Stimulated activated naive CD8-positive, alpha-beta T cell treated with anti-CD3 and anti-CD28 coated beads, Interleukin-15, Interleukin-2, amounts not matched to agents 100 U/mL and 50 U/mL, for 24 hours (primary cell): Measurements from ENCODE around the gene FRMD4A.
"Not testable (repeated sequence)": the region's sequence is repeated elsewhere in the genome, so short reads cannot be mapped to it uniquely, and the experiment has no call there.

Experiments used
- ATAC-seq: fragments of 150-1000 bp; cut with Tn5 transposase; one replicate; pipeline ENCODE4 v1.10.0; 2021
- DNase-seq: peaks from one replicate; pipeline ENCODE4 v3.0.0; 2021

FRMD4A gene

GRCh38 chr10:13775786-13776775, 554.6 kb downstream of the FRMD4A start:
- DNase-seq (no peak), ATAC-seq (no peak)

DNA sequence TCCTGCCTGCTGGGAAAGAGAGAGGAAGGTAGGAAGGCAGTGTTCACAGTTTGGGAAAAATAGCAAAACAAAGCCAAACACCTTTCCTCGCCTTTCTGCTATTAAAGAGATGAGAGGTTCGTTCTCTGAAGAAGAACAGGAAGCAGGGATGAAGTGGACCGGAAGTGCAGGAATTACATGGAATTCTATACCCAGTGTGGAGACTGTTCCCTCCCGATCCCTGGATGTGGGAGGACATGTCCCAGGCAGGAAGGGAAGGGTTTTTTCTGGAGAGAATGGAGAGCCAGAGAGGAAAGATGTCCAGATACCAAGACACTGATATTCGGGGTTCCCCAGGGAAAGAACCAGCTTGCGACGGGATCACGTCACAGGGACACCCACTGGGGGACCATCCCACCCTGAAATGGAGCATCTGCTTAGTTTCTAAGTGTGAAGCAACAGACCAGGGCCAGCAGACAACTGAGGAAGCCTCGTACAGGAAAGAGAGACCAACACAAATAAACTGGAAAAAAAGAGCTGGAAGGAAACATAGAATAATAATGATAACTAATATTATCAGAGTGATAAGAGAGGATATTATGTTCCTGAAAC, 556.3 kb downstream of the FRMD4A start:
- ATAC-seq, result no peak
- DNase-seq, result no peak

DNA sequence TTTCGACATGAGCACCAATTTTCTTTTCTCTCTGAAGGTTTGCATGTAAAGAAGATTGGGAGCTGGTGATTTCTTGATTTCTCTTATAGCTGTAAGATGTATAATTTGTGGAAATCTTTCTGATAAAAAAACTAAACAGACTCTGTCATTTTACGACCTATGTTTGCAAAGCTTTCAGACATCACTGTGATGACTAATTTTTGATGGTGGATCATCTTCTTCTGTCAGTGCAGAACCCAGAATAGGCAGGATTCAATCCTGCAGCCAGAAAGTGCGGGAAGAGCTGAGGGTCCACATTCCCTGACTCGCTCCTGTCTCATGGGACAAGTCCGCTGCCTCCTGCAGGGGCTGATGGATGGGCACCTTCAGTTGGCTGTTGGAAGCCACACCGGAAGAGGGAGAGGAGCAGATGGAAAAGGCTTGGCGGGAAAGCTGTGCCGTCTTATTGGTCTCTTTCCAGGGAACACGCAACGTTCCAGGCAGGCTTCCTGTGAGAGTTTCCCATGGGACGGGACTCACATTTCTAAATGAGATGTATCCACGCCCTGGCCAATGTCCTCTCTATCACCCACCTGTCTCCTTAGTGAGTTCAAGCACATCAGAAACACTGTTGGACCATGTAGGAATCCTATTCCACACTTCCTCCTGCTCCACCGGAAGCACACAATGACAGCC, 557.1 kb downstream of the FRMD4A start:
- DNase-seq, result no peak
- ATAC-seq, result no peak

DNA sequence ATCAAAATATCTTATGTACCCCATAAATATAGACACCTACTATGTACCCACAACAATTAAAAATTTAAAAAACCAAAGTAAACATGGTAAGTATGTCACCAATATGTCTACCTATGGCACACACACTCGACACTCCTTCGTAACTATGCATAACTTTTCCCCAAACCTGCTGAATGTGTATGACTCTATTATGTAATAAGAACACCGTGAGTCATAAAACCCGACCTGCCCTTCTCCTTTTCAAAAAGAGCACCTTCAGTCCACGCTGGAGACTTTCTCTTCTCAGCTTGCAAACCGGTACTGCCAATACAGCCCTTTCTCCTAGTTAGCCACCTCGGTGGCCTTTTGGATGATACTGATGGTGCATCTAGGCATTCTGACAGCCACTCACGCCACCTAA, 557.7 kb downstream of the FRMD4A start:
- DNase-seq (no peak), ATAC-seq (no peak)

GRCh38 chr10:13771992-13772391, 558.7 kb downstream of the FRMD4A start:
- ATAC-seq (no peak), DNase-seq (no peak)

DNA sequence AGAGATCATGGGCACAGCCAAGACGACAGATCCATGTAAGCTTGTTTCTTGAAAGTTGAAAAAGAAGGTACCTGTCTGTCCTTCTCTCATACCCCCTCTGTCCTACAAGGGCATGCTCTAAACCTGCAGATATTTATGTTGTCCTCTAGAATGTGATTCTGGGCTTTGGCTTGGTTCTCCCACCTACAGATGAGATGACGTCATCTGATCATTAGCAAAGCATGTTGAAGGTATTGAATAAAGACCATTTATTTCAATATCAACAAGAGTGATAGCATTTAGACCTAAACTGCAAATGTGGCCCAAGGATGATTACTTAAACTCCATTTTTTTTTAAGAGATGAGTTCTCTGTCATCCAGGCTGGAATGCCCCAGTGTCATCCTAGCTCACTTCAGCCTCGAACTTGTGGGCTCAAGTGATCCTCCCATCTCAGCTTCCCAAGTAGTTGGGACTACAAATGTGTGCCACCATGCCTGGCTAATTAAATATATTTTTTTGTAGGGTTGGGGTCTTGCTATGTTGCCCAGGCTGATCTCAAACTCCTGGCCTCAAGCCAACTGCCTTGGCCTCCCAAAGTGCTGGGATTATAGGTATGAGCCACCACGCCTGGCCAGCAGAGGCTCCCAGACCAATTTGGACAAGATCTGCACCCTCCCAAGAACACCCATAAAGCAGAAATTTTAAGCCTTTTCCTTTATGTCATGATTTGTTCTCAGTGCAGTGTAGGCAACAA, 559.8 kb downstream of the FRMD4A start:
- ATAC-seq, result no peak
- DNase-seq, result no peak

GRCh38 chr10:13769946-13770345, 560.8 kb downstream of the FRMD4A start:
- no peak for ATAC-seq
- DNase-seq, result no peak

- DNase-seq (no peak), ATAC-seq (no peak)
These were observed 563.0 kb downstream of the FRMD4A start for GRCh38 chr10:13767676-13768178.

DNA sequence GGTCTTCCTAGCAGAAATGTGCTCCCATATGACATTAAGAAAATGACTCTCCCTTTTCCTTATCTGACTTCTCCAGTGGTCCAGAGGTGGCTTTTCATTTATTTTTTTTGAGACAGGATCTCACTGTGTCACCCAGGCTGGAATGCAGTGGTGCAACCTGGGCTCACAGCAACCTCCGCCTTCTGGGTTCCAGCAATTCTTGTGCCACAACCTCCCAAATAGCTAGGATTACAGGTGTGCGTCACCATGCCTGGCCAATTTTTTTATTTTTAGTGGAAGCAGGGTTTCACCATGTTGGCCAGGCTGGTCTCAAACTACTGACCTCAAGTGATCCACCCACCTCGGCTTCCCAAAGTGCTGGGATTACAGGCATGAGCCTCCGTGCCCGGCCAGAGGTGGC, 563.6 kb downstream of the FRMD4A start:
- ATAC-seq, DNase-seq: not testable (repeated sequence)

- ATAC-seq (no peak), DNase-seq (no peak)
These were observed 564.9 kb downstream of the FRMD4A start for GRCh38 chr10:13765641-13766341.

- DNase-seq (no peak), ATAC-seq (no peak)
These were observed 569.1 kb downstream of the FRMD4A start for GRCh38 chr10:13761490-13762091.

DNA sequence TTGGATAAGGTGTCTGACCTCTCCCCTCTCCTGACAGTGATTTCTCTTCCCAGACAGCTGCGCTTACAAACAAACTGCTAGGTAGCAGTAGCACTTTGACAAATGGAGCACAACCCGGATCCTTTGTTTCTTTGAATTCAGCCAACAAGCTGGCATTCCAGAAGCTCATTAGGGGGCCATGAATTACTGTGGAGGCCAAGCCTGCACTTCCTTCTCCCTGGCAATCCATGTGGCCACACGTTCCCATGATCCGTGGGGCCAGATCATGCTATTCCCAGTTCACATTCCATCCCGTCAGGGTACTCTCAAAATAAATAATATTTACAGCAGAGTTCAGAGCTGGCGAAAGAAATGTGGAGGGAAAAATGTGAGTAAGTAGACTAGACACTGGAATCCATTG, 571.6 kb downstream of the FRMD4A start:
- DNase-seq (no peak), ATAC-seq (no peak)

GRCh38 chr10:13758756-13759155, 572.0 kb downstream of the FRMD4A start:
- ATAC-seq, result no peak
- DNase-seq, result no peak

GRCh38 chr10:13758312-13758711, 572.4 kb downstream of the FRMD4A start:
- no peak for DNase-seq
- no peak for ATAC-seq

DNA sequence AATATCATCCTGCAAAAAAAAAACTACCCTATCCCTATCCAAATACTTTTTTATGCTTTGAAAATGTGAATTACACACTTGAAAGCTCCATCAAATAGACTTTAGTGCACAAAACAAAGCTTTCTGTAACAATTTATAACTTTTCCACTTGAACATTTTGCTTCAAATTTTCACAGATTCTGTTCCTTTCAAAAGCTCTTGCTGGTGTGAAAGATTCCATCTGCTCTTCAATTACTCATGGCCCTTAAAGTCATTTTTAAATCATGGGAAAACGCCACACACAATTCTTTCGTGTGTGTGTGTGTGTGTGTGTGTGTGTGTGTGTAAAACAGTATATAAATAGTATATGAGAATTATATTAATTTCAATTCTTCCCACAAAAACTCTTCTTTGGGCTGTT, 576.4 kb downstream of the FRMD4A start:
- no peak for ATAC-seq

GRCh38 chr10:13751191-13751764, 579.4 kb downstream of the FRMD4A start:
- ATAC-seq (no peak), DNase-seq (no peak)

More for the DNA sequence above, 576.4 kb downstream of the FRMD4A start:
- DNase-seq, result no peak

GRCh38 chr10:13750299-13751190, 580.2 kb downstream of the FRMD4A start:
- DNase-seq (no peak), ATAC-seq (no peak)

- DNase-seq, result no peak
- ATAC-seq, result no peak
These were observed 585.5 kb downstream of the FRMD4A start for GRCh38 chr10:13745271-13745670.

DNA sequence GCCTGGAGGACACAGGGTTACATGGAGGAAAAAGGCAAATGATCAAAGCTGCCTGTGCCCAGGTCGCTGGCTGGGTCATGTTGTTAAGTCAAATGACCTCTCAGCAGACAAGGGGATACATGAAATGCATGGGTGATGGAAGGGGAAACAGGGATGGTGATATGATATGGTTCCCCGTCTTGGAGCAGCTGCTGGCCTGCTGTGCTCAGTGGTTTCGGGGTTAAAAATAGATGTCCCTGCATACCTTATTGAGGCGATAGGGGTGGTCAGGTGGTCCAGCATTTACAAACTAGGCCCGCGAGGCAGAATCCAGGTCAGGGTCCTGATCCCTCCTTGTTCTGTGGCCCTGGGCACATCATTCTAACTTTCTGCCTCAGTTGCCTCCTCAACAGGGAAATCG, 586.8 kb downstream of the FRMD4A start:
- ATAC-seq (no peak), DNase-seq (no peak)
